Activated CD4-positive, alpha-beta memory T cell treated with anti-CD3 and anti-CD28 coated beads, Interleukin-2, amount 10 ng/mL, durations not matched to agents 7 days and 5 days (primary cell): ENCODE results near the gene FCRL5. TPM values are rescaled to one million over a fixed set of nuclear protein-coding genes. Genes with fewer than 3 reads are reported as not detected.
A peak's percentile ranks its signal among the peaks of the same experiment; 100 is the strongest.

Experiments used
- CTCF ChIA-PET: fragments of 350-600 bp; sonication (Branson Sonifier 250); formaldehyde crosslinking; loops from one replicate; lab custom pipeline; 2021; ENCODE audit warnings: antibody characterized with exemption, inconsistent platforms; lab: Charles Lee
- POLR2A ChIA-PET: fragments of 350-600 bp; sonication (Branson Sonifier 250); formaldehyde crosslinking; loops from one replicate; lab custom pipeline; 2021; ENCODE audit warnings: antibody characterized with exemption; lab: Charles Lee
- DNase-seq: peaks from one replicate; pipeline ENCODE4 v3.0.0-alpha.2; 2020
- H3K27ac Mint-ChIP-seq: one replicate; pipeline ENCODE4 v1.8.0; 2021; ENCODE audit warnings: mild to moderate bottlenecking, mixed read lengths
- H3K27me3 Mint-ChIP-seq: one replicate; pipeline ENCODE4 v1.8.0; 2021; ENCODE audit warnings: mixed read lengths
- H3K36me3 Mint-ChIP-seq: one replicate; pipeline ENCODE4 v1.8.0; 2021; ENCODE audit warnings: low read depth, mixed read lengths
- H3K4me1 Mint-ChIP-seq: one replicate; pipeline ENCODE4 v1.8.0; 2021; ENCODE audit warnings: mixed read lengths
- H3K4me3 Mint-ChIP-seq: one replicate; pipeline ENCODE4 v1.8.0; 2021; ENCODE audit warnings: mild to moderate bottlenecking, mixed read lengths
- H3K9me3 Mint-ChIP-seq: one replicate; pipeline ENCODE4 v1.8.0; 2021; ENCODE audit warnings: mixed read lengths
- total RNA-seq, 2 experiments: library from RNA; stranded (reverse); gene quantifications; one replicate each; pipeline ENCODE4 v1.2.3, GENCODE V29; 2021

FCRL5 gene
- total RNA-seq, 2 experiments from 2014 or later = not detected

GRCh38 chr1:157517016-157517415 is 35.3 kb downstream of the FCRL5 start:
- DNase-seq = no peak
- peaks cover under 1% of the 10 kb centered on the region for H3K4me1 Mint-ChIP-seq
- ChIA-PET POLR2A (no interaction called here), CTCF (no interaction called here)
- H3K36me3 Mint-ChIP-seq = no peaks in the 10 kb centered on the region
- H3K27me3 Mint-ChIP-seq = peaks cover 2% of the 10 kb centered on the region
- no peak overlapping the region for H3K27ac Mint-ChIP-seq
- H3K9me3 Mint-ChIP-seq = no peaks in the 10 kb centered on the region
- no peak overlapping the region for H3K4me3 Mint-ChIP-seq

- CTCF ChIA-PET = no interaction called here
- peaks cover 2% of the 10 kb centered on the region for H3K27me3 Mint-ChIP-seq
- DNase-seq = no peak
These were observed 36.6 kb downstream of the FCRL5 start for GRCh38 chr1:157515709-157516108.

GRCh38 chr1:157515141-157515540 is 37.2 kb downstream of the FCRL5 start:
- peaks cover 2% of the 10 kb centered on the region for H3K27me3 Mint-ChIP-seq

More at GRCh38 chr1:157515709-157516108, 36.6 kb downstream of the FCRL5 start:
- H3K27ac Mint-ChIP-seq = no peak overlapping the region
- peaks cover 2% of the 10 kb centered on the region for H3K4me1 Mint-ChIP-seq
- POLR2A ChIA-PET = no interaction called here
- H3K4me3 Mint-ChIP-seq = no peak overlapping the region
- H3K36me3 Mint-ChIP-seq = no peaks in the 10 kb centered on the region
- H3K9me3 Mint-ChIP-seq = no peaks in the 10 kb centered on the region

GRCh38 chr1:157512036-157512969 is 40.0 kb downstream of the FCRL5 start:
- H3K9me3 Mint-ChIP-seq = no peaks in the 10 kb centered on the region
- H3K4me3 Mint-ChIP-seq = no peak overlapping the region
- H3K27ac Mint-ChIP-seq = no peak overlapping the region
- CTCF ChIA-PET = no interaction called here
- H3K27me3 Mint-ChIP-seq = peaks cover 2% of the 10 kb centered on the region
- POLR2A ChIA-PET = no interaction called here
- H3K4me1 Mint-ChIP-seq = peaks cover 2% of the 10 kb centered on the region
- no peaks in the 10 kb centered on the region for H3K36me3 Mint-ChIP-seq
- DNase-seq = no peak

More at GRCh38 chr1:157515141-157515540, 37.2 kb downstream of the FCRL5 start:
- peaks cover 2% of the 10 kb centered on the region for H3K4me1 Mint-ChIP-seq
- H3K4me3 Mint-ChIP-seq = no peak overlapping the region
- ChIA-PET CTCF (no interaction called here), POLR2A (no interaction called here)
- H3K9me3 Mint-ChIP-seq = no peaks in the 10 kb centered on the region
- no peak overlapping the region for H3K27ac Mint-ChIP-seq
- H3K36me3 Mint-ChIP-seq = no peaks in the 10 kb centered on the region
- DNase-seq = no peak

- Mint-ChIP-seq H3K36me3 (no peaks in the 10 kb centered on the region), H3K27ac (no peak overlapping the region), H3K27me3 (peaks cover 8% of the 10 kb centered on the region), H3K4me1 (peaks cover 2% of the 10 kb centered on the region), H3K4me3 (no peak overlapping the region), H3K9me3 (no peaks in the 10 kb centered on the region)
- no peak for DNase-seq
- ChIA-PET CTCF (no interaction called here), POLR2A (no interaction called here)
These were observed 42.6 kb downstream of the FCRL5 start for GRCh38 chr1:157509546-157510232.

- H3K27ac Mint-ChIP-seq = no peak overlapping the region
- ChIA-PET CTCF (interaction anchor here (0.9 to 1.8 kb wide), 6 partner anchors 9 to 318 kb away, joined by 3 to 11 read pairs (median 3); no protein-coding TSS in a partner anchor), POLR2A (no interaction called here)
- no peaks in the 10 kb centered on the region for H3K4me1 Mint-ChIP-seq
- H3K27me3 Mint-ChIP-seq = peaks cover 19% of the 10 kb centered on the region
- H3K36me3 Mint-ChIP-seq = no peaks in the 10 kb centered on the region
- peak; percentile 31 for DNase-seq
- no peak overlapping the region for H3K4me3 Mint-ChIP-seq
- H3K9me3 Mint-ChIP-seq = no peaks in the 10 kb centered on the region
These were observed 46.6 kb downstream of the FCRL5 start for GRCh38 chr1:157505481-157506272.

GRCh38 chr1:157504646-157505045 is 47.7 kb downstream of the FCRL5 start:
- peaks cover 24% of the 10 kb centered on the region for H3K27me3 Mint-ChIP-seq
- ChIA-PET POLR2A (no interaction called here), CTCF (interaction anchor here (1.5 kb wide), 2 partner anchors 10 to 154 kb away, joined by 3 to 4 read pairs; no protein-coding TSS in a partner anchor)
- no peak overlapping the region for H3K4me3 Mint-ChIP-seq
- no peaks in the 10 kb centered on the region for H3K9me3 Mint-ChIP-seq
- DNase-seq = no peak
- no peaks in the 10 kb centered on the region for H3K4me1 Mint-ChIP-seq
- H3K36me3 Mint-ChIP-seq = no peaks in the 10 kb centered on the region
- no peak overlapping the region for H3K27ac Mint-ChIP-seq

- Mint-ChIP-seq H3K4me3 (no peak overlapping the region), H3K27ac (no peak overlapping the region), H3K27me3 (peaks cover 25% of the 10 kb centered on the region), H3K9me3 (no peaks in the 10 kb centered on the region), H3K36me3 (no peaks in the 10 kb centered on the region), H3K4me1 (no peaks in the 10 kb centered on the region)
- ChIA-PET CTCF (interaction anchor here (1.1 kb wide), 1 partner anchor 129 kb away, joined by 3 read pairs; no protein-coding TSS in a partner anchor), POLR2A (no interaction called here)
- DNase-seq = no peak
These were observed 52.8 kb downstream of the FCRL5 start for GRCh38 chr1:157499521-157499920.

- no peak for DNase-seq
- Mint-ChIP-seq H3K4me3 (no peak overlapping the region), H3K4me1 (no peaks in the 10 kb centered on the region), H3K36me3 (no peaks in the 10 kb centered on the region), H3K27me3 (peaks cover 29% of the 10 kb centered on the region), H3K27ac (no peak overlapping the region), H3K9me3 (no peaks in the 10 kb centered on the region)
- ChIA-PET CTCF (interaction anchor here (1.1 kb wide), 1 partner anchor 128 kb away, joined by 3 read pairs; no protein-coding TSS in a partner anchor), POLR2A (no interaction called here)
These were observed 53.6 kb downstream of the FCRL5 start for GRCh38 chr1:157498736-157499090.

GRCh38 chr1:157497987-157498735 is 54.2 kb downstream of the FCRL5 start:
- Mint-ChIP-seq H3K4me1 (no peaks in the 10 kb centered on the region), H3K9me3 (no peaks in the 10 kb centered on the region), H3K27ac (no peak overlapping the region), H3K36me3 (no peaks in the 10 kb centered on the region), H3K27me3 (peaks cover 33% of the 10 kb centered on the region), H3K4me3 (no peak overlapping the region)
- CTCF ChIA-PET = no interaction called here
- POLR2A ChIA-PET = no interaction called here
- DNase-seq = no peak

GRCh38 chr1:157497284-157497683 is 55.0 kb downstream of the FCRL5 start:
- ChIA-PET CTCF (no interaction called here), POLR2A (no interaction called here)
- Mint-ChIP-seq H3K27ac (no peak overlapping the region), H3K36me3 (no peaks in the 10 kb centered on the region), H3K27me3 (peaks cover 36% of the 10 kb centered on the region), H3K9me3 (no peaks in the 10 kb centered on the region), H3K4me3 (no peak overlapping the region), H3K4me1 (no peaks in the 10 kb centered on the region)
- DNase-seq = no peak

GRCh38 chr1:157496121-157496526 is 56.2 kb downstream of the FCRL5 start:
- no peak overlapping the region for H3K4me3 Mint-ChIP-seq
- H3K27me3 Mint-ChIP-seq = peaks cover 33% of the 10 kb centered on the region
- ChIA-PET CTCF (interaction anchor here (1.0 to 2.9 kb wide), 8 partner anchors 9 to 312 kb away, joined by 3 to 11 read pairs (median 4); no protein-coding TSS in a partner anchor), POLR2A (no interaction called here)
- H3K9me3 Mint-ChIP-seq = no peaks in the 10 kb centered on the region
- peak; percentile 40 for DNase-seq
- no peaks in the 10 kb centered on the region for H3K4me1 Mint-ChIP-seq
- no peak overlapping the region for H3K27ac Mint-ChIP-seq
- no peaks in the 10 kb centered on the region for H3K36me3 Mint-ChIP-seq
